IMR-90 (cell line): ENCODE results near the gene PUS3.

ENCODE experiments used
- BHLHE40 ChIP-seq: fragments of 150-350 bp; IDR thresholded peaks from 2 replicates; pipeline ENCODE4 v1.6.1; 2016; ENCODE audit warnings: mild to moderate bottlenecking, low read depth, low read length
- CEBPB ChIP-seq: IDR thresholded peaks from 2 replicates; pipeline ENCODE4 v1.6.1; 2012; ENCODE audit warnings: low read depth, low read length, improper control_type of control experiment
- CTCF ChIP-seq: conservative IDR thresholded peaks from 2 replicates; pipeline ENCODE4 v1.5.1; 2012; ENCODE audit warnings: mild to moderate bottlenecking, low read depth, low read length, improper control_type of control experiment
- MXI1 ChIP-seq: IDR thresholded peaks from 2 replicates; pipeline ENCODE4 v1.6.1; 2012; ENCODE audit warnings: low read depth, mild to moderate bottlenecking, low read length, moderate library complexity, borderline replicate concordance
- NFE2L2 ChIP-seq: fragments of 150-350 bp; IDR thresholded peaks from 2 replicates; pipeline ENCODE4 v1.6.1; 2016; ENCODE audit warnings: low read depth, mild to moderate bottlenecking, low read length
- POLR2A ChIP-seq: IDR thresholded peaks from 2 replicates; pipeline ENCODE4 v1.6.1; 2012; ENCODE audit warnings: mild to moderate bottlenecking, low read depth, low read length
- RCOR1 ChIP-seq: IDR thresholded peaks from 2 replicates; pipeline ENCODE4 v1.6.1; 2012; ENCODE audit warnings: mild to moderate bottlenecking, low read length, improper control_type of control experiment; ENCODE audit not compliant: insufficient replicate concordance
- RFX5 ChIP-seq: IDR thresholded peaks from 2 replicates; pipeline ENCODE4 v1.8.0; 2012; ENCODE audit warnings: low read depth, mild to moderate bottlenecking, low read length, moderate library complexity
- TF ChIP-seq, protein P1 (sequence below): fragments of 150-350 bp; IDR thresholded peaks from 2 replicates; pipeline ENCODE4 v1.6.1; 2016; ENCODE audit warnings: low read depth, mild to moderate bottlenecking, low read length, moderate library complexity, borderline replicate concordance

- TF ChIP-seq CTCF (no peak), NFE2L2 (no peak), POLR2A (no peak), RFX5 (no peak), CEBPB (no peak), RCOR1 (no peak), BHLHE40 (no peak), MXI1 (no peak)
- TF ChIP-seq, protein P1, sequence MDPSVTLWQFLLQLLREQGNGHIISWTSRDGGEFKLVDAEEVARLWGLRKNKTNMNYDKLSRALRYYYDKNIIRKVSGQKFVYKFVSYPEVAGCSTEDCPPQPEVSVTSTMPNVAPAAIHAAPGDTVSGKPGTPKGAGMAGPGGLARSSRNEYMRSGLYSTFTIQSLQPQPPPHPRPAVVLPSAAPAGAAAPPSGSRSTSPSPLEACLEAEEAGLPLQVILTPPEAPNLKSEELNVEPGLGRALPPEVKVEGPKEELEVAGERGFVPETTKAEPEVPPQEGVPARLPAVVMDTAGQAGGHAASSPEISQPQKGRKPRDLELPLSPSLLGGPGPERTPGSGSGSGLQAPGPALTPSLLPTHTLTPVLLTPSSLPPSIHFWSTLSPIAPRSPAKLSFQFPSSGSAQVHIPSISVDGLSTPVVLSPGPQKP: no peak
Measured at GRCh38 chr11:125910226-125910849, 7.3 kb upstream of the PUS3 start.
